RPMI7951 (cell line): Measurements from ENCODE around the gene DLG2. TPM values are rescaled to one million over a fixed set of nuclear protein-coding genes. Genes with fewer than 3 reads are reported as not detected.

ENCODE experiments used
- DNase-seq: peaks from one replicate; pipeline ENCODE4 v3.0.0-alpha.2; 2012; ENCODE audit warnings: low read depth
- total RNA-seq: library from RNA; depleted of rRNA; stranded (reverse); fragments of >200 nt; shearing (Covaris generic); gene quantifications from 2 replicates; pipeline ENCODE4 v1.2.3, GENCODE V29; 2014

Gene DLG2
- total RNA-seq, 1 experiment from 2014 or later: 0.36 TPM

GRCh38 chr11:84227970-84228665 lies 1399.0 kb downstream of the DLG2 start:
- DNase-seq: no peak

- no peak for DNase-seq
Measured at GRCh38 chr11:84224042-84224441, 1403.1 kb downstream of the DLG2 start.

GRCh38 chr11:84218318-84218717 lies 1408.8 kb downstream of the DLG2 start:
- no peak for DNase-seq

GRCh38 chr11:84215672-84216071 lies 1411.5 kb downstream of the DLG2 start:
- no peak for DNase-seq

GRCh38 chr11:84214557-84214956 lies 1412.6 kb downstream of the DLG2 start:
- no peak for DNase-seq

GRCh38 chr11:84212468-84213390 lies 1414.4 kb downstream of the DLG2 start:
- peak; percentile 44 for DNase-seq

GRCh38 chr11:84211896-84212295 lies 1415.2 kb downstream of the DLG2 start:
- DNase-seq: no peak

- DNase-seq: no peak
Measured at GRCh38 chr11:84194696-84195095, 1432.4 kb downstream of the DLG2 start.

GRCh38 chr11:84193706-84194105 lies 1433.4 kb downstream of the DLG2 start:
- no peak for DNase-seq

GRCh38 chr11:84188521-84188920 lies 1438.6 kb downstream of the DLG2 start:
- DNase-seq: no peak

- no peak for DNase-seq
Measured at GRCh38 chr11:84173078-84173477, 1454.1 kb downstream of the DLG2 start.

GRCh38 chr11:84165139-84165538 lies 1462.0 kb downstream of the DLG2 start:
- DNase-seq: no peak

- DNase-seq: no peak
Measured at GRCh38 chr11:84164728-84165127, 1462.4 kb downstream of the DLG2 start.

GRCh38 chr11:84163116-84163515 lies 1464.0 kb downstream of the DLG2 start:
- DNase-seq: no peak

- no peak for DNase-seq
Measured at GRCh38 chr11:84157639-84158038, 1469.5 kb downstream of the DLG2 start.

GRCh38 chr11:84146826-84147225 lies 1480.3 kb downstream of the DLG2 start:
- no peak for DNase-seq

- DNase-seq: no peak
Measured at GRCh38 chr11:84145616-84146185, 1481.4 kb downstream of the DLG2 start.

GRCh38 chr11:84144531-84144930 lies 1482.6 kb downstream of the DLG2 start:
- no peak for DNase-seq

GRCh38 chr11:84142411-84142810 lies 1484.7 kb downstream of the DLG2 start:
- no peak for DNase-seq

- no peak for DNase-seq
Measured at GRCh38 chr11:84140386-84141169, 1486.6 kb downstream of the DLG2 start.

GRCh38 chr11:84137960-84138359 lies 1489.2 kb downstream of the DLG2 start:
- DNase-seq: no peak

GRCh38 chr11:84137505-84137904 lies 1489.6 kb downstream of the DLG2 start:
- no peak for DNase-seq
